K562 (cell line): ENCODE measurements around the gene TRPM4. TPM values are rescaled to one million over a fixed set of nuclear protein-coding genes. Genes with fewer than 3 reads are reported as not detected.
A peak's percentile ranks its signal among the peaks of the same experiment; 100 is the strongest.

Experiments
- ATF7 ChIP-seq: fragments of 450-650 bp; IDR thresholded peaks from 2 replicates; pipeline ENCODE4 v1.7.1; 2014; ENCODE audit warnings: mild to moderate bottlenecking, moderate library complexity
- ETV6 ChIP-seq, 3 experiments: fragments of 150-350 bp in 1 of 3; sonication (generic) in 1 of 3; formaldehyde crosslinking in 1 of 3; IDR thresholded peaks; 2 replicates each; pipeline versions ENCODE4 v1.6.1 to v1.8.0; 2014 to 2022; ENCODE audit warnings: borderline replicate concordance in 2 of 3, low read depth in 2 of 3, antibody characterized with exemption in 1 of 3, low read length in 1 of 3, mild to moderate bottlenecking in 1 of 3, missing genetic modification reagents in 1 of 3
- FOXA1 ChIP-seq: fragments of 450-650 bp; IDR thresholded peaks from 2 replicates; pipeline ENCODE4 v1.6.1; 2016; ENCODE audit warnings: mild to moderate bottlenecking, borderline replicate concordance
- GABPA ChIP-seq: fragments of 200-800 bp; sonication (Bioruptor generic); conservative IDR thresholded peaks from 2 replicates; pipeline ENCODE4 v1.6.1; 2016; ENCODE audit warnings: low read depth, missing genetic modification characterization, missing compliant biosample characterization
- GTF2F1 ChIP-seq: IDR thresholded peaks from 2 replicates; pipeline ENCODE4 v1.6.1; 2011; ENCODE audit warnings: low read depth, low read length, improper control_type of control experiment
- IFI16 ChIP-seq: fragments of 250-450 bp; sonication (Bioruptor Pico); IDR thresholded peaks from 2 replicates; pipeline ENCODE4 v2.1.2; 2022; ENCODE audit warnings: mild to moderate bottlenecking, inconsistent platforms
- PCBP2 ChIP-seq: fragments of 200-400 bp; formaldehyde crosslinking; IDR thresholded peaks from 2 replicates; pipeline ENCODE4 v1.6.1; 2018; ENCODE audit warnings: low read length, low read depth, mild to moderate bottlenecking, moderate library complexity; ENCODE audit not compliant: poor library complexity, severe bottlenecking
- POLR2A ChIP-seq: fragments of 450-650 bp; conservative IDR thresholded peaks from 2 replicates; pipeline ENCODE4 v1.6.1; 2016
- RFX1 ChIP-seq: fragments of 450-650 bp; IDR thresholded peaks from 2 replicates; pipeline ENCODE4 v1.6.1; 2016; ENCODE audit warnings: mild to moderate bottlenecking, moderate library complexity
- SMARCA5 ChIP-seq: fragments of 450-650 bp; IDR thresholded peaks from 2 replicates; pipeline ENCODE4 v1.6.1; 2016
- SRF ChIP-seq, 2 experiments: fragments of 250-450, 450-650 bp in 1 of 2; sonication (Bioruptor Pico) in 1 of 2; sonication (generic) in 1 of 2; formaldehyde crosslinking; IDR thresholded peaks; 2 replicates each; pipeline versions ENCODE4 v1.5.0 to v1.5.1; 2020 to 2022; ENCODE audit warnings: mild to moderate bottlenecking in 1 of 2, missing genetic modification reagents in 1 of 2
- THRAP3 ChIP-seq: fragments of 450-650 bp; IDR thresholded peaks from 2 replicates; pipeline ENCODE4 v1.6.1; 2016; ENCODE audit warnings: mild to moderate bottlenecking, inconsistent platforms, borderline replicate concordance
- ZNF76 ChIP-seq: fragments of 250-450 bp; sonication (Bioruptor Pico); IDR thresholded peaks from 2 replicates; pipeline ENCODE4 v1.4.0; 2020; ENCODE audit warnings: mild to moderate bottlenecking, moderate library complexity, borderline replicate concordance
- polyA plus RNA-seq, 8 experiments: library from polyadenylated mRNA; depleted of rRNA in 4 of 8; stranded (reverse) in 5 of 8; unstranded in 3 of 8; fragments of >200 nt; fragmentation: Nextera tagmentation in 2 of 8; fragmentation: Illumina TruSeq in 1 of 8; extraction: Ambion mirVana in 2 of 8; extraction: Trizol in 1 of 8; gene quantifications; 2 replicates each; pipeline versions ENCODE4 v1.2.1 to v1.2.3, GENCODE V29; 2011 to 2014; ENCODE audit warnings: inconsistent platforms in 1 of 8, missing spikeins in 1 of 8
- total RNA-seq, 7 experiments: library from RNA; depleted of rRNA in 6 of 7; stranded (reverse); fragments of >200 nt in 6 of 7; fragmentation: Illumina TruSeq in 2 of 7; extraction: Trizol in 2 of 7; gene quantifications; 2 replicates each; pipeline versions ENCODE4 v1.2.1 to v1.2.3, GENCODE V29; 2011 to 2021; ENCODE audit warnings: low replicate concordance in 1 of 7
- TF ChIP-seq, protein P1 (sequence below): fragments of 450-650 bp; IDR thresholded peaks from 2 replicates; pipeline ENCODE4 v1.7.1; 2018; ENCODE audit warnings: mild to moderate bottlenecking, low read depth; ENCODE audit not compliant: partially characterized antibody
- TF ChIP-seq, protein P2 (sequence below), 2 experiments: fragments of 450-650 bp; IDR thresholded peaks; 2 replicates each; pipeline ENCODE4 v1.6.1; 2016
- TF ChIP-seq, protein P3 (sequence below): fragments of 450-650 bp; IDR thresholded peaks from one replicate; pipeline ENCODE4 v1.6.1; 2018; ENCODE audit warnings: mild to moderate bottlenecking, moderate library complexity; ENCODE audit not compliant: partially characterized antibody
- TF ChIP-seq, protein P4 (sequence below): fragments of 450-650 bp; IDR thresholded peaks from 2 replicates; pipeline ENCODE4 v1.6.1; 2016; ENCODE audit warnings: borderline replicate concordance
- TF ChIP-seq, protein P5 (sequence below): sonication (generic); formaldehyde crosslinking; IDR thresholded peaks from 2 replicates; pipeline ENCODE4 v1.8.0; 2022; ENCODE audit warnings: mild to moderate bottlenecking, missing genetic modification reagents

The TRPM4 gene
- total and polyA plus RNA-seq, 9 of the 15 experiments (the other 6 are each of a cell fraction or from before 2014, with no cell fraction given), result 6.5 to 45.4 (median 15.2) TPM

DNA sequence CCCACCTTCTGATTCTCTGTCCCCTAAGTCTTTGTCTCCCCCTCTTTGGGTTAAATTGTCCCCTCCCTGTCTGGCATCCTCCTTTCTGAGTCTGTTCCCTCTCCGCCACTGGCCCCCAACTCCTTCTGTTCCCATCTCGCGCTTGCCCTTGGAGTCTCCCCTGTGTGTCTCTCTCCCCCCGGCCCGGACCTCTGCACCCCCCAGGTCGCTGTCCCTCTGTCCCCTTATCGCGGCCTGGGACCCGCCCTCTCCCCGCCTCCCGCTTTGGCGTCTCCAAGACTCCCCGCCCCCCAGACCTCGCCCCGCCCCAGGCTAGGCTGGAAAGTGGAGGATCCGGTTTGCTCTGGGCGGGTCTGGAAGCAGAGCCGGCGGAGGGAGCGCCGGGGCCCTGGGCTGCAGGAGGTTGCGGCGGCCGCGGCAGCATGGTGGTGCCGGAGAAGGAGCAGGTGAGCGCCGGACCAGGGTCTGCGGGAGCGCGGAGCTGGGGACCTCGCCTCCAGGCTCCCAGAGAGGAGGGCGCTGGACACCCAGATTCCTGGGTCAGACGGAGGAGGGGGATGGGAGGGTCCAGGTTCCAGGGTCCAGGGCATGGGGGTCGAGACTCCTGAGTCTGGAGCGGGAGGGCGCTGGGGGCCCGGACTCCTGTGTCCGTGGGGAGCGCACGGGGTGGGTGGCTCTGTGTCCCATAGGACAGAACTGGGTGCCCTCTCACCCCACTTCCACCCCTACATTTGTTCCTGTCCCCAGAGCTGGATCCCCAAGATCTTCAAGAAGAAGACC lies at the start of gene TRPM4 (continued):
- TF ChIP-seq, protein P1, sequence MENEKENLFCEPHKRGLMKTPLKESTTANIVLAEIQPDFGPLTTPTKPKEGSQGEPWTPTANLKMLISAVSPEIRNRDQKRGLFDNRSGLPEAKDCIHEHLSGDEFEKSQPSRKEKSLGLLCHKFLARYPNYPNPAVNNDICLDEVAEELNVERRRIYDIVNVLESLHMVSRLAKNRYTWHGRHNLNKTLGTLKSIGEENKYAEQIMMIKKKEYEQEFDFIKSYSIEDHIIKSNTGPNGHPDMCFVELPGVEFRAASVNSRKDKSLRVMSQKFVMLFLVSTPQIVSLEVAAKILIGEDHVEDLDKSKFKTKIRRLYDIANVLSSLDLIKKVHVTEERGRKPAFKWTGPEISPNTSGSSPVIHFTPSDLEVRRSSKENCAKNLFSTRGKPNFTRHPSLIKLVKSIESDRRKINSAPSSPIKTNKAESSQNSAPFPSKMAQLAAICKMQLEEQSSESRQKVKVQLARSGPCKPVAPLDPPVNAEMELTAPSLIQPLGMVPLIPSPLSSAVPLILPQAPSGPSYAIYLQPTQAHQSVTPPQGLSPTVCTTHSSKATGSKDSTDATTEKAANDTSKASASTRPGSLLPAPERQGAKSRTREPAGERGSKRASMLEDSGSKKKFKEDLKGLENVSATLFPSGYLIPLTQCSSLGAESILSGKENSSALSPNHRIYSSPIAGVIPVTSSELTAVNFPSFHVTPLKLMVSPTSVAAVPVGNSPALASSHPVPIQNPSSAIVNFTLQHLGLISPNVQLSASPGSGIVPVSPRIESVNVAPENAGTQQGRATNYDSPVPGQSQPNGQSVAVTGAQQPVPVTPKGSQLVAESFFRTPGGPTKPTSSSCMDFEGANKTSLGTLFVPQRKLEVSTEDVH, result no peak
- no peak for TF ChIP-seq ETV6 (IDR thresholded peaks at IDR 0.05; ENCODE audit: borderline replicate concordance in 1 of 2, low read depth in 2 of 2, low read length in 1 of 2)
- TF ChIP-seq ETV6 (CRISPR knock-in tag; IDR thresholded peaks at IDR 0.05; ENCODE audit: borderline replicate concordance), result no peak
- peak; percentile 96 for TF ChIP-seq POLR2A
- TF ChIP-seq FOXA1, result no peak
- no peak for TF ChIP-seq THRAP3
- 0 out of 2 replicates have a peak, but pooled peaks have one; percentile 35 for TF ChIP-seq GTF2F1
- no peak for TF ChIP-seq GABPA (tag)
- TF ChIP-seq IFI16 (CRISPR knock-in tag), result no peak
- TF ChIP-seq, protein P2, sequence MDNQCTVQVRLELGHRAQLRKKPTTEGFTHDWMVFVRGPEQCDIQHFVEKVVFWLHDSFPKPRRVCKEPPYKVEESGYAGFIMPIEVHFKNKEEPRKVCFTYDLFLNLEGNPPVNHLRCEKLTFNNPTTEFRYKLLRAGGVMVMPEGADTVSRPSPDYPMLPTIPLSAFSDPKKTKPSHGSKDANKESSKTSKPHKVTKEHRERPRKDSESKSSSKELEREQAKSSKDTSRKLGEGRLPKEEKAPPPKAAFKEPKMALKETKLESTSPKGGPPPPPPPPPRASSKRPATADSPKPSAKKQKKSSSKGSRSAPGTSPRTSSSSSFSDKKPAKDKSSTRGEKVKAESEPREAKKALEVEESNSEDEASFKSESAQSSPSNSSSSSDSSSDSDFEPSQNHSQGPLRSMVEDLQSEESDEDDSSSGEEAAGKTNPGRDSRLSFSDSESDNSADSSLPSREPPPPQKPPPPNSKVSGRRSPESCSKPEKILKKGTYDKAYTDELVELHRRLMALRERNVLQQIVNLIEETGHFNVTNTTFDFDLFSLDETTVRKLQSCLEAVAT (IDR thresholded peaks at IDR 0.05), result peak; percentile 50 to 73
- no peak for TF ChIP-seq RFX1
- 0 out of 2 replicates have a peak, but pooled peaks have one; percentile 26 for TF ChIP-seq ZNF76 (CRISPR knock-in tag)
- TF ChIP-seq, protein P3, sequence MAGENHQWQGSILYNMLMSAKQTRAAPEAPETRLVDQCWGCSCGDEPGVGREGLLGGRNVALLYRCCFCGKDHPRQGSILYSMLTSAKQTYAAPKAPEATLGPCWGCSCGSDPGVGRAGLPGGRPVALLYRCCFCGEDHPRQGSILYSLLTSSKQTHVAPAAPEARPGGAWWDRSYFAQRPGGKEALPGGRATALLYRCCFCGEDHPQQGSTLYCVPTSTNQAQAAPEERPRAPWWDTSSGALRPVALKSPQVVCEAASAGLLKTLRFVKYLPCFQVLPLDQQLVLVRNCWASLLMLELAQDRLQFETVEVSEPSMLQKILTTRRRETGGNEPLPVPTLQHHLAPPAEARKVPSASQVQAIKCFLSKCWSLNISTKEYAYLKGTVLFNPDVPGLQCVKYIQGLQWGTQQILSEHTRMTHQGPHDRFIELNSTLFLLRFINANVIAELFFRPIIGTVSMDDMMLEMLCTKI, result no peak
- TF ChIP-seq SRF (CRISPR knock-in tag; IDR thresholded peaks at IDR 0.05), result peak in 1 of 2 experiments; percentile 68; a peak in 1 of 4 replicates
- no peak for TF ChIP-seq ATF7
- TF ChIP-seq, protein P4, sequence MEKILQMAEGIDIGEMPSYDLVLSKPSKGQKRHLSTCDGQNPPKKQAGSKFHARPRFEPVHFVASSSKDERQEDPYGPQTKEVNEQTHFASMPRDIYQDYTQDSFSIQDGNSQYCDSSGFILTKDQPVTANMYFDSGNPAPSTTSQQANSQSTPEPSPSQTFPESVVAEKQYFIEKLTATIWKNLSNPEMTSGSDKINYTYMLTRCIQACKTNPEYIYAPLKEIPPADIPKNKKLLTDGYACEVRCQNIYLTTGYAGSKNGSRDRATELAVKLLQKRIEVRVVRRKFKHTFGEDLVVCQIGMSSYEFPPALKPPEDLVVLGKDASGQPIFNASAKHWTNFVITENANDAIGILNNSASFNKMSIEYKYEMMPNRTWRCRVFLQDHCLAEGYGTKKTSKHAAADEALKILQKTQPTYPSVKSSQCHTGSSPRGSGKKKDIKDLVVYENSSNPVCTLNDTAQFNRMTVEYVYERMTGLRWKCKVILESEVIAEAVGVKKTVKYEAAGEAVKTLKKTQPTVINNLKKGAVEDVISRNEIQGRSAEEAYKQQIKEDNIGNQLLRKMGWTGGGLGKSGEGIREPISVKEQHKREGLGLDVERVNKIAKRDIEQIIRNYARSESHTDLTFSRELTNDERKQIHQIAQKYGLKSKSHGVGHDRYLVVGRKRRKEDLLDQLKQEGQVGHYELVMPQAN, result peak; percentile 49; the same call in 1 of the 2 replicates
- TF ChIP-seq, protein P5, sequence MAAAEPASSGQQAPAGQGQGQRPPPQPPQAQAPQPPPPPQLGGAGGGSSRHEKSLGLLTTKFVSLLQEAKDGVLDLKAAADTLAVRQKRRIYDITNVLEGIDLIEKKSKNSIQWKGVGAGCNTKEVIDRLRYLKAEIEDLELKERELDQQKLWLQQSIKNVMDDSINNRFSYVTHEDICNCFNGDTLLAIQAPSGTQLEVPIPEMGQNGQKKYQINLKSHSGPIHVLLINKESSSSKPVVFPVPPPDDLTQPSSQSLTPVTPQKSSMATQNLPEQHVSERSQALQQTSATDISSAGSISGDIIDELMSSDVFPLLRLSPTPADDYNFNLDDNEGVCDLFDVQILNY (CRISPR knock-in tag), result no peak
- no peak for TF ChIP-seq PCBP2
- no peak for TF ChIP-seq SMARCA5
